Muscle layer of colon (tissue), 2 donors: ENCODE measurements around the gene ZBTB17.
A peak's percentile ranks its signal among the peaks of the same experiment; 100 is the strongest.

Source experiments
- H3K27ac ChIP-seq: one replicate; pipeline ENCODE4 v1.7.0; 2013; ENCODE audit warnings: low read depth, mild to moderate bottlenecking, low read length, moderate library complexity
- H3K27me3 ChIP-seq, 2 donors: one replicate each; pipeline ENCODE4 v1.7.0; 2013; ENCODE audit warnings: low read length in 2 of 2, mild to moderate bottlenecking in 2 of 2; ENCODE audit not compliant: insufficient read depth in 2 of 2, control insufficient read depth in 1 of 2
- H3K36me3 ChIP-seq: one replicate; pipeline ENCODE4 v1.7.0; 2013; ENCODE audit warnings: mild to moderate bottlenecking, low read length; ENCODE audit not compliant: insufficient read depth
- H3K4me1 ChIP-seq: one replicate; pipeline ENCODE4 v1.7.0; 2013; ENCODE audit warnings: mild to moderate bottlenecking, low read length; ENCODE audit not compliant: insufficient read depth
- H3K4me3 ChIP-seq, 2 donors: one replicate each; pipeline ENCODE4 v1.7.0; 2013; ENCODE audit warnings: low read length in 2 of 2, low read depth in 1 of 2, mild to moderate bottlenecking in 1 of 2, moderate library complexity in 1 of 2
- H3K9ac ChIP-seq: one replicate; pipeline ENCODE4 v1.7.0; 2013; ENCODE audit warnings: low read length
- H3K9me3 ChIP-seq: one replicate; pipeline ENCODE4 v1.7.0; 2013; ENCODE audit warnings: mild to moderate bottlenecking, low read length
- donor health status: abdominal sarcoma.
- donor health status: Adenocarcinoma of cecum.

Gene ZBTB17

DNA sequence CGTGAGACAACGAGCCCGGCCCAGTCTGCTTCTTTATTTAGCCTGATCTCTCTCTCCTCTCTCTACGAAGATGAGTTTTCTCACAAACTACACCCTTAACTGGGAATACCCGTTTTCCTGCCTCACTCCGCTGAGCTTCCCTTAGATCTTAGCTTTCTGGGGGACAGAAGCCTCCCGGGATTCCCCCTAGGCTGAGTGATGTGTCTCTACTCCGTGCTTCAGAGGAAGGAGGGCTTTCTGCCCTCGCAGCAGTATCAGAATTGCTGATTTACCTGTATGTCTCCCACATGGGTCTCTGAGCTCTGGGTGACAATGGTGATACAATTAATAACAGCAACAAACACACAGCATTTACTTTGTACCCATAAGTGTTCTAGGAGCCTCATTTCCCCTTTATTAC, 1.0 kb downstream of the ZBTB17 start:
- Histone ChIP-seq H3K9ac (peak overlapping the region; percentile 6), H3K4me3 (peak overlapping the region; percentile 44 to 97), H3K36me3 (peaks cover 22% of the 10 kb centered on the region), H3K9me3 (no peaks in the 10 kb centered on the region), H3K27me3 (no peaks in the 10 kb centered on the region), H3K27ac (no peak overlapping the region), H3K4me1 (peaks cover 15% of the 10 kb centered on the region)

DNA sequence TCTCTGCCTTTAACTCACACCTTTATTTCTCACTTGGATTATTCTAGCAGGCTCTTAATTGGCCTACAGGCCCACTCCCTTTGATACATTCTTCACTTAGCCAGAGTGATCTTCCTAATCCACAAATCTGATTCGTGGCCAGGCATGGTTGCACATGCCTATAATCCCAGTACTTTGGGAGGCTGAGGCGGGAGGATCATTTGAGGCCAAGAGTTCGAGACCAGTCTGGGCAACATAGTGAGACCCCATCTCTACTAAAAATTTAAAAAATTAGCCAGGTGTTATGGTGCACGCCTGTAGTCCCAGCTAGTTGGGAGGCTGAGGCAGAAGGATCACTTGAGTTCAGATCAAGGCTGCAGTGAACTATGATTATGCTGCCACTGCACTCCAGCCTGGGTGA, 2.1 kb downstream of the ZBTB17 start:
- H3K9me3 ChIP-seq, result no peaks in the 10 kb centered on the region
- no peak overlapping the region for H3K27ac ChIP-seq
- H3K4me3 ChIP-seq, result no peak overlapping the region
- H3K4me1 ChIP-seq, result peaks cover 15% of the 10 kb centered on the region
- peaks cover 29% of the 10 kb centered on the region for H3K36me3 ChIP-seq
- no peak overlapping the region for H3K9ac ChIP-seq
- no peaks in the 10 kb centered on the region for H3K27me3 ChIP-seq

DNA sequence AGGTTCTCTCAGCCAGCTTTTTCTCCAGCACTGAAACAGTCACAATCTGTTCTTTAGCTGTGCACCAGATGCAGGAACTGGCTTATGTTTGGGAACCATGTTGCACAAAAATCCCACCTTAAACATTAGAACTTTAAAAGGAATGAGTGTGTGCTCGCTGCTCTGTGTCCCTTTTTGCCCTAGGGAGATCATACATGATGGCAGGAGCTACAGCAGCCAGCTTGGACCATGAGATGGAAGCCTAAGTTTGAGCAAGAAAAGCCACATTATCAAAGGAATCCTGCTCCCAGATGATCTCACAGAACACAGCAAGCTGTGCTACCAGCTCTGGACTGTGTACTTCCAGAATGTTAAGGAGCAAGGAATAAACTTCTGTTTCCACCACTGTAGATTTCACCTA, 3.5 kb downstream of the ZBTB17 start:
- peaks cover 34% of the 10 kb centered on the region for H3K36me3 ChIP-seq
- no peak overlapping the region for H3K9ac ChIP-seq
- no peak overlapping the region for H3K4me3 ChIP-seq
- H3K27ac ChIP-seq, result no peak overlapping the region
- H3K4me1 ChIP-seq, result peaks cover 15% of the 10 kb centered on the region
- H3K27me3 ChIP-seq, result no peaks in the 10 kb centered on the region
- H3K9me3 ChIP-seq, result no peaks in the 10 kb centered on the region

DNA sequence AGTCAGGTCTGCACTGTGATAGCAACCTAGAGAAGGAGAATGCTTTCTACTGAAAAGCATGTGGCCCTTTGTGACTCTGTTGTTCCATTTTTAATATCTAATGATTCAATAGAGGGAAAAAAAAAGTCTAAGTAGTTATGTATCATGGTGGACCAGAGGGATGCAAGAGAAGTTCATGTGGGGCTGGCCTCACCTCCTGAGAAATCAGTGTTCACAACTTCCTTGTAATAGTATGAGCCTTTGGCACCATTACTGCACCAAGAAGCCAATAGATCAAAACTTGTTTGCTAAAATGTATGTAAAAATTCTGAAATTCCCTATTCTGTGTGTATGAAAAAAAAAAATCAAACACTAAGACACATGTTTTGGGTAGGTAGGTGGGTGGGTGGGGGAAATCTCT, 5.0 kb downstream of the ZBTB17 start:
- H3K27me3 ChIP-seq, result no peaks in the 10 kb centered on the region
- no peak overlapping the region for H3K4me3 ChIP-seq
- no peaks in the 10 kb centered on the region for H3K9me3 ChIP-seq
- no peak overlapping the region for H3K27ac ChIP-seq
- H3K9ac ChIP-seq, result no peak overlapping the region
- peaks cover 34% of the 10 kb centered on the region for H3K36me3 ChIP-seq
- peaks cover 22% of the 10 kb centered on the region for H3K4me1 ChIP-seq

DNA sequence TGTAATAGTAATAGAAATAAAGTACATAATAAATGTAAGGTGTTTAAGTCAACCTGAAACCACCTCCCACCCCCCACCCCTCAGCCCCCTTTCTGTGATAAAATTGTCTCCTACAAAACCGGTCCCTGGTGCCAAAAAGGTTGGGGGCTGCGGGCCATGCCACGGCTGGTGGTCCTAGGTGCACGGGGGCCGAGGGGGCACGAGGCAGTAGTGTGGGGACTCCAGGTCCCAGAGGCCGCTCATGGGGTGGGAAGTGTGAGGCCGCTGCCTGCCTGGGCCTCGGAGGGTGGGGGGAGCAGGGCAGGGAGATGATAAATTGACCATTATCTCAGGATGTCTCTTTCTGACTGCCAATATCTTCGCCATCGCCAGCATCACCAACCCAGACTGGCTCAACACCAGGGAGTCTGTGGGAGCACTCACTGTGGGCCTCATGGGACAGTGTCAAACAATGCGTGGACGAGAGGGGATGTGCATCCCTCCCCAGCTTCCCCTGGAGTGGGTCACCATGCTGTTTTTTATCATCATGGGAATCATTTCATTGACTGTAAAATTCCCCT, 6.5 kb downstream of the ZBTB17 start:
- Histone ChIP-seq H3K4me1 (peaks cover 21% of the 10 kb centered on the region), H3K9ac (no peak overlapping the region), H3K9me3 (no peaks in the 10 kb centered on the region), H3K27ac (no peak overlapping the region), H3K36me3 (peaks cover 34% of the 10 kb centered on the region), H3K4me3 (no peak overlapping the region), H3K27me3 (no peaks in the 10 kb centered on the region)

DNA sequence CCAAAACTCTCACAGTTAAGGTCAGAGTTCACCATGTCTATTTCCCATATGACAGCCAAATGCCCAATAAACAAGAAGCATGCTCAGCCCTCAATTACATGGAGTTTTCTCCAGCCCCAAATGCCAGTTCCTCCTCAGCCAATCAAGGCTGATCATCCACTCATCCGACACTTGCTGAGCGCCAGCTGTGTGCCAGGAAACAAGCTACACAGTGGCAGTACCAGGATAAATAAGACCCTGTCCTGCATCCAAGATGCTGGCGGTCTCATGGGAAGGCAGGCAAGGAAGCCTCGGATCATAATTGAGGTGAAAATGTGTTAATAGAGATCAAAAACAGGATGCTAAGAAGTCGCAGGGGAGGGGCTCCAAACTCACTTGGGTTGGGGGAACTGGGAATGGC, 7.7 kb downstream of the ZBTB17 start:
- H3K9ac ChIP-seq, result no peak overlapping the region
- no peaks in the 10 kb centered on the region for H3K27me3 ChIP-seq
- H3K4me1 ChIP-seq, result peaks cover 23% of the 10 kb centered on the region
- H3K36me3 ChIP-seq, result peaks cover 30% of the 10 kb centered on the region
- H3K9me3 ChIP-seq, result no peaks in the 10 kb centered on the region
- no peak overlapping the region for H3K4me3 ChIP-seq
- no peak overlapping the region for H3K27ac ChIP-seq

DNA sequence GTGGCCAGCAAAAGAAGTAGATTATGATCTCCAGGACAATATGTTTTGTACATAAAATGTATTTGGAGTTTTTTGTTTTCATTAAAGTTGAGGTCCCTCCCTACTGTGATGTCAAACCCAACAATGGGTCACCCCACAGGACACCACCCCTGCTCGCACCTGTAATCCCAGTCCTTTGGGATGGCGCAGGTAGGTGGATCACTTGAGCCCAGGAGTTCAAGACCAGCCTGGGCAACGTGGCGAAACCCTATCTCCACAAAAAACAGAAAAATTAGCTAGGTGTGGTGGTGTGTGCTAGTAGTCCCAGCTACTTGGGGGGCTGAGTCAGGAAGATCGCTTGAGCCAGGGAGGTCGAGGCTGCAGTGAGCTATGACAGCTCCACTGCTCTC, 9.0 kb downstream of the ZBTB17 start:
- H3K4me1 ChIP-seq, result peaks cover 25% of the 10 kb centered on the region
- H3K9ac ChIP-seq, result no peak overlapping the region
- no peaks in the 10 kb centered on the region for H3K27me3 ChIP-seq
- H3K9me3 ChIP-seq, result no peaks in the 10 kb centered on the region
- no peak overlapping the region for H3K4me3 ChIP-seq
- H3K27ac ChIP-seq, result no peak overlapping the region
- peaks cover 18% of the 10 kb centered on the region for H3K36me3 ChIP-seq

DNA sequence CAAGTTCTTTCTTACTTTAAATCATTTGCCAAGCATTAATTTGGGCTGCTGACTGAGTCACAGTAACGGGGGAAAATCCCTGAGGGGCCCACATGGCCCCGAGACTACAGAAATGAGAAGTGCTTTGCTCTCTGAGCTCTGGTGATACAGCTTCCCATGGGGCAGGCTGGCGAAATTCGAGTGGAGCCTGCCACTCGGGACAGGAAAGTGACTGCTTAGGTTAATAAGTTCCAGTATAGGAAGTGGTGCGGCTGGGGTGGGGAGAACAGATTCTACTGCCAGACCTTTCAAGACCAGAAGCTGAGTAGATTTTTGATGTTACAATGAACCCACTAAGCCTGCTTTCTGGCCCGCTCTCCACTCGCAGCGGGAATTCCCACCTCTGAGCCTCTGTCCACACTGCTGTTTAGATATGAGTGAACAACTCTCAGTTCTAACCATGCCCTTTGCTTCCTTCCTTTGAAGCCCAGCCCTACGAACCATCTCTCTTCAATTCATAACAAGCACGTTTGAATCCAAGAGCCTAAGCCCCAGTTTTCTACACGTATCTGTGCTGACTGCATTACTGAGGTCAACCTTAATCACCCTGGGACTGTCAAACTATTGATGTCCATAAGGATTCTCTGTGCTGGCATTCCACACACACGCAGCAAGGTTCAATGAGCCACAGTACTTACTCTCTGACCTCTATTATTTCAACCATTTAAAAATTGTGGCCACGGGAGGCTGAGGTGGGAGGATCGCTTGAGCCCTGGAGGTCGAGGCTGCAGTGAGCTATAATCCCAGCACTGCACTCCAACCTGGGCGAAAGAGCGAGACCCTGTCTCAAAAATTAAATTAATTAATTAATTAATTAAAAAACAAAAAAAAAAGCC, 9.6 kb downstream of the ZBTB17 start:
- H3K4me1 ChIP-seq, result peaks cover 25% of the 10 kb centered on the region
- no peak overlapping the region for H3K27ac ChIP-seq
- H3K9me3 ChIP-seq, result no peaks in the 10 kb centered on the region
- H3K4me3 ChIP-seq, result no peak overlapping the region
- no peaks in the 10 kb centered on the region for H3K27me3 ChIP-seq
- no peak overlapping the region for H3K9ac ChIP-seq
- peaks cover 14% of the 10 kb centered on the region for H3K36me3 ChIP-seq

DNA sequence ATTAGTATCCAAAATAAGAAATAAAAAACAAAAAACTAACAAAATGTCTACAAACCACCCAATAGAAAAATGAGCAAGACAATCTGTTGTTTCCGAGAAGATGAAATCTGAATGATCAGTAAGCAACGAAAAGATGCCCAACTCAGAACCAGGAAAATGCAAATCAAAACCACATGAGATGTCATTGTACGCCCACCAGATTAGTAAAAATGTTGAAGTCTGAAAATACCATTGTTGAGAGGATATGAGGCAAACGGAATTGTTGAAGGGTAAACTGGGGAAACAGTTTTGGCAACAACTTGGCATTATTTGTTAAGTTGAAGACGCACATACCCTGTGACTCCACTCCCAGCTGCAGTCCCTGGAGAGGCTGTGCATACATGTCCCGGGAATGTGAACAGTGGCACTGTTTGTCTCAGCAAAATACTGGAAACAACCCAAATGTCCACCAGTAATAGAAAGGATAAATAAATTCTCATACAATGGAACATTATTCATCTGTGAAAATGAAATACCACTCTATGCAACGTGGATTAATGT, 10.6 kb downstream of the ZBTB17 start:
- H3K9me3 ChIP-seq, result no peaks in the 10 kb centered on the region
- H3K4me1 ChIP-seq, result peaks cover 25% of the 10 kb centered on the region
- no peaks in the 10 kb centered on the region for H3K27me3 ChIP-seq
- no peak overlapping the region for H3K9ac ChIP-seq
- H3K27ac ChIP-seq, result no peak overlapping the region
- H3K36me3 ChIP-seq, result peaks cover 14% of the 10 kb centered on the region
- H3K4me3 ChIP-seq, result no peak overlapping the region

DNA sequence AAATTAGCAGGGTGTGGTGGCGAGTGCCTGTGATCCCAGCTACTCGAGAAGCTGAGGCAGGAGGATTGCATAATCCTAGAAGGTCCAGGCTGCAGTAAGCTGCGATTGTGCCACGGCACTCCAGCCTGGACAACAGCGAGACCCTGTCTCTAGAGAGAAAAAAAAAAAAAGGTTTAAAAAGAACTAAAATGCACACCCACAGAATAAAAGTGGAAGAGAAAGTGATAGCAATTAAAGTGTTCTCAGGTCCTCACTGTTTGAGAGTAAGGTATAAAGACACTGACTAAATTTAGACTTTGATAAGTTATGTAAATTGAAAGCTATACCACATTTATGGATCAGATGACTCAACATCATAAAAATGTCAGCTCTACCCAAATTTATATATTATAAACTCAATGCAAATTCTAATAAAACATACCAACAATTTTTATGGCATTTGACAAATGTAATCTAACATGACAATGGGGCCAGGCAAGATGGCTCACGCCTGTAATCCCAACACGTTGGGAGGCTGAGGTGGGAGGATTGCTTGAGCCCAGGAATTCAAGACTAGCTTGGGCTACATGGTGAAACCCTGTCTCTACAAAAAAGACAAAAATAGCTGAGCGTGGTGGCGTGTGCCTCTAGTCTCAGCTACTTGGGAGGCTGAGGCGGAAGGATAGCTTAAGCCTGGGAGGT, 11.8 kb downstream of the ZBTB17 start:
- Histone ChIP-seq H3K4me1 (peaks cover 25% of the 10 kb centered on the region), H3K9me3 (no peaks in the 10 kb centered on the region), H3K9ac (no peak overlapping the region), H3K4me3 (no peak overlapping the region), H3K27ac (no peak overlapping the region), H3K36me3 (peaks cover 7% of the 10 kb centered on the region), H3K27me3 (no peaks in the 10 kb centered on the region)

DNA sequence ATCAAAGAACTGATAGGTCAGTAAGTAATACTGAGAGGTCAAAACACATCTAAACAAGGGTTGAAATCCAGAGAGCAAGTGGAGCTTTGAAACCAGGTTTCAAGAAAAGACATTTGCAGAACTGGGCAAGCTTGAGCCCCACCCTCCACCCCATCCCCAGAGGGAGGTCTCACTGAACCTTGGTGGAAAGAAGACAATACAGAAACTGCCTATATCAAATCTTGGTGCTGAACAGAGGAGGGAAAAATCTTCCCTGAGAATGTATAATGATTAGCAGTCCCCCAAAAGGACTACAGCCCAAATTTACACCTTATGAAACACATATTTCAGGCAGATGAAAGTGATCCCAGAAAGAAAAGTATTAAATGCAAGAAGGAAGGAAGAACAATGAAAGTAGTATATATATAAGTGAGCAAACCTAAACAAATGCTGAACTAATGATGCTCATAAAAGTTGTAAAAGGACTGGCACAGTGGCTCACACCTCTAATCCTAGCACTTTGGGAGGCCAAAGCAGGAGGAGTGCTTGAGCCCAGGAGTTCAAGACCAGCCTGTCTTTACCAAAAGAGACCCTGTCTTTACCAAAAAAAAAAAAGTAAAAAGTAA, 12.4 kb downstream of the ZBTB17 start:
- H3K27me3 ChIP-seq, result no peaks in the 10 kb centered on the region
- H3K9ac ChIP-seq, result no peak overlapping the region
- H3K4me1 ChIP-seq, result peaks cover 28% of the 10 kb centered on the region
- H3K9me3 ChIP-seq, result no peaks in the 10 kb centered on the region
- H3K36me3 ChIP-seq, result peaks cover 1% of the 10 kb centered on the region
- peak overlapping the region; percentile 10 for H3K27ac ChIP-seq
- no peak overlapping the region for H3K4me3 ChIP-seq
